ENCODE data around the gene LTBR.

Gene LTBR

GRCh38 chr12:6368906-6369525 is 14.9 kb upstream of the LTBR start:
- DNase-seq = no peak

- no peak for DNase-seq
Measured at GRCh38 chr12:6369916-6370575, 13.9 kb upstream of the LTBR start.

GRCh38 chr12:6370576-6370935 is 13.4 kb upstream of the LTBR start:
- no peak for DNase-seq

GRCh38 chr12:6370994-6371754 is 12.8 kb upstream of the LTBR start:
- DNase-seq = no peak

- no peak for DNase-seq
Measured at GRCh38 chr12:6372403-6373003, 11.5 kb upstream of the LTBR start.

GRCh38 chr12:6373022-6373787 is 10.8 kb upstream of the LTBR start:
- DNase-seq = no peak

- no peak for DNase-seq
Measured at GRCh38 chr12:6374028-6374785, 9.8 kb upstream of the LTBR start.

GRCh38 chr12:6374786-6375160 is 9.2 kb upstream of the LTBR start:
- no peak for DNase-seq

GRCh38 chr12:6375269-6376078 is 8.5 kb upstream of the LTBR start, which contains the start of gene SCNN1A:
SCNN1A (minus strand) TSS chr12:6375563; CDS start chr12:6374783, 780 bp downstream.
- DNase-seq = no peak

- peak; percentile 19 for DNase-seq
Measured at GRCh38 chr12:6376079-6376869, 7.7 kb upstream of the LTBR start.

- DNase-seq = no peak
Measured at GRCh38 chr12:6376870-6377666, 6.9 kb upstream of the LTBR start.

GRCh38 chr12:6377667-6377994 is 6.3 kb upstream of the LTBR start:
- DNase-seq = no peak

GRCh38 chr12:6378709-6379472 is 5.1 kb upstream of the LTBR start:
- no peak for DNase-seq

GRCh38 chr12:6380141-6381121 is 3.5 kb upstream of the LTBR start:
- DNase-seq = no peak

- DNase-seq = no peak
Measured at GRCh38 chr12:6382371-6382770, 1.6 kb upstream of the LTBR start.

- no peak for DNase-seq
Measured at GRCh38 chr12:6382982-6383381, 980 bp upstream of the LTBR start.

Measured in hematopoietic multipotent progenitor cell treated with erythropoietin and hydrocortisone succinate and interleukin-3 and kit ligand, for 8 days (in vitro differentiated cells).